ENCODE data around the gene TBX10. TPM values are rescaled to one million over a fixed set of nuclear protein-coding genes. Genes with fewer than 3 reads are reported as not detected.
A peak's percentile ranks its signal among the peaks of the same experiment; 100 is the strongest.

The TBX10 gene
- total RNA-seq, 4 donors from 2014 or later = not detected

GRCh38 chr11:67584205-67584880 is 55.2 kb downstream of the TBX10 start:
- ATAC-seq = peak; percentile 71
- 0 to 11% methylated on average over 4 to 13 of the region's 33 CpGs for WGBS, 2 donors (ENCODE audit: low coverage in 1 of 2)
- H3K27me3 ChIP-seq = peaks cover 2% of the 10 kb centered on the region
- H3K36me3 ChIP-seq = peaks cover 0 to 49% of the 10 kb centered on the region in 2 donors
- H3K4me3 ChIP-seq = peak overlapping the region; percentile 89 to 93
- TF ChIP-seq POLR2A (IDR thresholded peaks at IDR 0.05) (peak in 1 of 2 donors; percentile 18), CTCF (IDR thresholded peaks at IDR 0.05) (peak in 1 of 4 experiments; percentile 11), EP300 (IDR thresholded peaks at IDR 0.05) (no peak), POLR2AphosphoS5 (IDR thresholded peaks at IDR 0.05) (peak; percentile 45)
- H3K27ac ChIP-seq = peak overlapping the region; percentile 96 to 100 (median 96)
- H3K4me1 ChIP-seq = peaks cover 0 to 34% (median 7%) of the 10 kb centered on the region in 3 donors
- H3K9me3 ChIP-seq = no peaks in the 10 kb centered on the region

GRCh38 chr11:67583247-67584204 is 56.0 kb downstream of the TBX10 start, which contains the start of gene GSTP1:
Gene GSTP1 (plus strand): TSS chr11:67583812. CDS start chr11:67583844, 32 bp downstream.
- Histone ChIP-seq H3K36me3 (peaks cover 0 to 41% of the 10 kb centered on the region in 2 donors), H3K9me3 (no peaks in the 10 kb centered on the region), H3K4me3 (peak within 1 kb of the TSS; percentile 89 to 93), H3K4me1 (peaks cover 0 to 34% (median 7%) of the 10 kb centered on the region in 3 donors), H3K27me3 (peaks cover 5% of the 10 kb centered on the region), H3K27ac (peak within 1 kb of the TSS; percentile 96 to 100 (median 96))
- WGBS, 2 donors (ENCODE audit: low coverage in 1 of 2) = 0% methylated on average over 4 to 11 of the region's 81 CpGs
- TF ChIP-seq POLR2AphosphoS5 (IDR thresholded peaks at IDR 0.05) (peak; percentile 93), CTCF (IDR thresholded peaks at IDR 0.05) (peak in 3 of 4 experiments; percentile 91 to 95 (median 92)), EP300 (IDR thresholded peaks at IDR 0.05) (no peak), POLR2A (IDR thresholded peaks at IDR 0.05) (peak; percentile 94)
- ATAC-seq = peak; percentile 99

- Histone ChIP-seq H3K27ac (no peak overlapping the region), H3K36me3 (peaks cover 0 to 26% of the 10 kb centered on the region in 2 donors), H3K9me3 (no peaks in the 10 kb centered on the region), H3K27me3 (peaks cover 20% of the 10 kb centered on the region), H3K4me3 (no peak overlapping the region), H3K4me1 (peaks cover 0 to 34% (median 7%) of the 10 kb centered on the region in 3 donors)
- 55 to 58% methylated on average over 4 of the region's 4 CpGs for WGBS, 2 donors (ENCODE audit: low coverage in 1 of 2)
- TF ChIP-seq POLR2A (IDR thresholded peaks at IDR 0.05) = no peak
- TF ChIP-seq POLR2AphosphoS5 (IDR thresholded peaks at IDR 0.05) = no peak
- TF ChIP-seq EP300 (IDR thresholded peaks at IDR 0.05) = no peak
- TF ChIP-seq CTCF (IDR thresholded peaks at IDR 0.05) = no peak
- ATAC-seq = no peak
Observed at GRCh38 chr11:67582011-67582410, 57.6 kb downstream of the TBX10 start.

GRCh38 chr11:67581469-67581868 is 58.1 kb downstream of the TBX10 start:
- H3K27me3 ChIP-seq = peaks cover 26% of the 10 kb centered on the region
- H3K4me1 ChIP-seq = peaks cover 0 to 34% (median 7%) of the 10 kb centered on the region in 3 donors
- peaks cover 0 to 21% of the 10 kb centered on the region in 2 donors for H3K36me3 ChIP-seq
- ATAC-seq = no peak
- H3K4me3 ChIP-seq = no peak overlapping the region
- no peaks in the 10 kb centered on the region for H3K9me3 ChIP-seq
- no peak overlapping the region for H3K27ac ChIP-seq
- TF ChIP-seq CTCF (IDR thresholded peaks at IDR 0.05) (no peak), POLR2A (IDR thresholded peaks at IDR 0.05) (no peak), EP300 (IDR thresholded peaks at IDR 0.05) (no peak), POLR2AphosphoS5 (IDR thresholded peaks at IDR 0.05) (no peak)
- WGBS, 2 donors (ENCODE audit: low coverage in 1 of 2) = 40 to 51% methylated on average over 4 to 8 of the region's 11 CpGs

Small RNAs within 50 kb of the gene (small RNA-seq; reads per million reads assigned to genes)
- gene AP003385.3 = 0 reads per million in 4 donors
- gene RPL37P2 = 0 reads per million in 4 donors

Other genes with a start within 250 kb of the TBX10 start
- 10 to 100 TPM in 2 of 4 donors, 1 to 10 TPM in 2; 8.5 to 16.0 (median 11.1) TPM for gene RAD9A, start 247.8 kb downstream of the TBX10 start, total RNA-seq
- 10 to 100 TPM; 49.9 to 78.6 (median 63.4) TPM for gene PPP1CA, start 237.9 kb downstream of the TBX10 start, total RNA-seq
- gene TBC1D10C, start 235.7 kb downstream of the TBX10 start, total RNA-seq = 1 to 10 TPM in 3 of 4 donors, under 1 TPM in 1; 0.30 to 2.0 (median 1.5) TPM
- 1 to 10 TPM in 3 of 4 donors, under 1 TPM in 1; 0.73 to 3.3 (median 1.6) TPM for gene CARNS1, start 224.1 kb downstream of the TBX10 start, total RNA-seq
- gene RPS6KB2, start 211.3 kb downstream of the TBX10 start, total RNA-seq = 10 to 100 TPM; 35.8 to 49.7 (median 45.6) TPM
- gene PTPRCAP, start 202.1 kb downstream of the TBX10 start, total RNA-seq = 1 to 10 TPM; 3.5 to 6.4 (median 4.2) TPM
- 10 to 100 TPM; 48.3 to 82.4 (median 67.6) TPM for gene CORO1B, start 196.3 kb downstream of the TBX10 start, total RNA-seq
- gene GPR152, start 187.0 kb downstream of the TBX10 start, total RNA-seq = not detected
- 1 to 10 TPM in 1 of 4 donors, under 1 TPM in 3; 0.13 to 2.4 (median 0.77) TPM for gene CABP4, start 184.4 kb downstream of the TBX10 start, total RNA-seq
- gene TMEM134, start 170.5 kb downstream of the TBX10 start, total RNA-seq = 10 to 100 TPM; 22.2 to 35.2 (median 32.5) TPM
- gene AIP, start 156.7 kb downstream of the TBX10 start, total RNA-seq = 10 to 100 TPM; 65.4 to 87.5 (median 78.1) TPM
- gene PITPNM1, start 134.4 kb downstream of the TBX10 start, total RNA-seq = 10 to 100 TPM in 3 of 4 donors, 1 to 10 TPM in 1; 9.5 to 18.7 (median 15.4) TPM
- gene CDK2AP2, start 131.6 kb downstream of the TBX10 start, total RNA-seq = 10 to 100 TPM; 29.1 to 69.3 (median 53.9) TPM
- not detected for gene CABP2, start 116.3 kb downstream of the TBX10 start, total RNA-seq
- gene GSTP1, start 56.0 kb downstream of the TBX10 start, total RNA-seq = 100 to 1,000 TPM; 514 to 845 (median 628) TPM
- gene NDUFV1, start 32.8 kb downstream of the TBX10 start, total RNA-seq = 100 to 1,000 TPM; 154 to 249 (median 180) TPM
- gene NUDT8, start 9.8 kb downstream of the TBX10 start, total RNA-seq = 10 to 100 TPM in 1 of 4 donors, 1 to 10 TPM in 3; 2.4 to 18.5 (median 4.6) TPM
- not detected for gene ACY3, start 11.0 kb upstream of the TBX10 start, total RNA-seq
- gene ALDH3B2, start 34.9 kb upstream of the TBX10 start, total RNA-seq = 1 to 10 TPM in 1 of 4 donors, not detected in 3; 3.4 TPM

Measured in gastroesophageal sphincter (tissue), 4 donors.